ENCODE data around the gene STUM. TPM values are rescaled to one million over a fixed set of nuclear protein-coding genes. Genes with fewer than 3 reads are reported as not detected.

Gene STUM
- total and polyA plus RNA-seq, 2 of the 8 experiments (the other 6 are each of a cell fraction or from before 2014, with no cell fraction given) = 0.76 to 1.2 TPM

DNA sequence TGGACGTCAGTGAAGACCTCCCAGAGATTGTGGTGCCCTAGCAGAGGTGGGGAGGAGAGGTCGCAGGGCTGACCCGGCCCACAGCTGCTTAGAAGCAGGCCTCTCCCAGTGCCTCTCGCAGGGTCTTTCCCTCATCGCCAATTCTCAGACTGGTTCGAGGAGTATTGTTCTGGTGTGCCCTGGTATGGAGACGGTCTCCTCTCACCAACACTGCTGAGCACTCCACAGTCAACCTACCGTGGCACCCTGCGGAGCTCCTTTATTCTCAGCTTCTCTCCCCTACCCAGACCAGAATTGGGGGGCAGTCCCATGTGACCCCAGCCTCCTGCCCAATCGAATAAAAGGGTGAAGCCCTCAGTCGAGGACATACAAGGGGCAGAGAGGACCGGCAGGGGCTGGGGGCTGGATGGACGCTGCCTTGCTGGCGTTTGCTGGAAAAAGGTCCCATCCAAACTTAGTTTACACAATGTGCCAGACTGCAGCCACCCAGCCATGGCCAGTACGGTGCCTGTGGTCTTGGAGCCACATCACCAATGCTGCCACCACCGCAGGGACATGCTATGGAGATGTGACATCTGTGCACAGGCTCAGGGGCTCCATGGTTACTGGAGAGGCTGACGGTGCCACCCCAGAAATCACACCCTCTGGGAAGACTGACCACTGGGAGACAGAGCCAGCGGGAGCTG lies 80.8 kb downstream of the STUM start:
- Histone ChIP-seq H3K4me2 (ENCODE audit: insufficient read depth in 1 of 2, low read depth in 2 of 2, low read length in 2 of 2) (no peak overlapping the region), H3K23me2 (ENCODE audit: low read depth, low read length) (no peaks in the 10 kb centered on the region), H3K56ac (replicated peaks; ENCODE audit: insufficient read length, low read depth, low read length) (no peak overlapping the region), H3K4ac (replicated peaks; ENCODE audit: insufficient read length, low read depth, low read length) (no peak overlapping the region), H2AK5ac (ENCODE audit: low read depth, low read length) (no peak overlapping the region), H2BK15ac (ENCODE audit: low read length) (no peak overlapping the region), H3K36me3 (ENCODE audit: control insufficient read depth in 2 of 4, insufficient read depth in 4 of 4, low read length in 3 of 4) (no peaks in the 10 kb centered on the region), H3K18ac (ENCODE audit: extremely low read depth, low read length) (no peak overlapping the region), H3K79me2 (ENCODE audit: control insufficient read depth in 1 of 2, insufficient read depth in 2 of 2, low read length in 2 of 2) (no peaks in the 10 kb centered on the region), H3K9me3 (ENCODE audit: insufficient read depth in 2 of 2, low read depth in 1 of 2, low read length in 1 of 2) (0 out of 4 replicates have a peak, but pooled peaks cover 0 to 4% of the 10 kb centered on the region in 2 experiments), H4K8ac (ENCODE audit: extremely low read depth, insufficient read depth, low read length) (peak overlapping the region; percentile 15), H3K79me1 (ENCODE audit: low read depth, low read length) (no peaks in the 10 kb centered on the region), H3K23ac (ENCODE audit: insufficient read length) (no peak overlapping the region), H3K4me1 (replicated peaks in 1 of 4; ENCODE audit: control insufficient read depth in 3 of 4, insufficient read depth in 4 of 4, low read length in 3 of 4) (no peaks in the 10 kb centered on the region; a peak in 1 of 7 replicates), H2BK12ac (ENCODE audit: low read depth, low read length) (no peak overlapping the region), H2BK120ac (replicated peaks; ENCODE audit: low read depth, low read length) (no peak overlapping the region), H2AFZ (ENCODE audit: low read length) (no peak overlapping the region), H4K20me1 (replicated peaks in 1 of 2; ENCODE audit: control insufficient read depth in 1 of 2, insufficient read depth in 2 of 2, low read length in 2 of 2) (no peaks in the 10 kb centered on the region), H2BK5ac (ENCODE audit: low read depth, low read length) (no peak overlapping the region), H3K9ac (replicated peaks in 1 of 4; ENCODE audit: extremely low read depth in 1 of 4, low read depth in 3 of 4, low read length in 3 of 4) (no peak overlapping the region), H3K4me3 (ENCODE audit: extremely low read depth in 1 of 4, insufficient read depth in 2 of 4, low read depth in 3 of 4, low read length in 4 of 4) (no peak overlapping the region), H3K14ac (ENCODE audit: insufficient read length) (no peak overlapping the region), H4K91ac (replicated peaks; ENCODE audit: insufficient read length, low read length) (no peak overlapping the region), H3K27ac (ENCODE audit: low read depth, low read length) (no peak overlapping the region), H4K5ac (ENCODE audit: insufficient read length, low read depth, low read length) (no peak overlapping the region), H3K27me3 (replicated peaks in 1 of 4; ENCODE audit: control insufficient read depth in 3 of 4, extremely low read depth in 1 of 4, insufficient read depth in 3 of 4, low read length in 3 of 4) (peaks cover 0 to 10% (median 10%) of the 10 kb centered on the region in 4 experiments; a peak in 6 of 7 replicates), H2BK20ac (ENCODE audit: low read length) (no peak overlapping the region)
- ChIA-PET CTCF (ENCODE audit: partially characterized antibody) (interaction anchor here (0.7 to 14.1 kb wide), 6 partner anchors 9 to 197 kb away, joined by 3 to 184 read pairs (median 3); no protein-coding TSS in a partner anchor), POLR2A (ENCODE audit: partially characterized antibody) (no interaction called here)
- DNase-seq (ENCODE audit: low read depth in 1 of 2, low spot score in 2 of 2) (no peak), FAIRE-seq (no peak)
- WGBS, 2 experiments (ENCODE audit: extremely low coverage in 1 of 2, insufficient coverage in 1 of 2, insufficient read length in 1 of 2, insufficient replicate concordance in 2 of 2, low coverage in 1 of 2, low lambda C conversion rate in 2 of 2, missing lambda C conversion rate in 1 of 2) = 87% methylated on average over 18 of the region's 18 CpGs; no CpG with 5 or more reads in 1 of the 2 experiments
- TF ChIP-seq BACH1 (IDR thresholded peaks at IDR 0.05; ENCODE audit: low read length) = no peak
- no peak for TF ChIP-seq POU5F1 (IDR thresholded peaks at IDR 0.05; ENCODE audit: low read depth, low read length)
- no peak for TF ChIP-seq KDM4A (IDR thresholded peaks at IDR 0.05; ENCODE audit: low read depth, low read length, severe bottlenecking)
- TF ChIP-seq POLR2AphosphoS5 (IDR thresholded peaks at IDR 0.05; ENCODE audit: low read depth, low read length) = no peak
- no peak for TF ChIP-seq GTF2F1 (IDR thresholded peaks at IDR 0.05; ENCODE audit: borderline replicate concordance, low read depth, low read length)
- TF ChIP-seq CTBP2 (IDR thresholded peaks at IDR 0.05; ENCODE audit: borderline replicate concordance, insufficient read depth, insufficient read length, low read length) = no peak
- TF ChIP-seq GABPA (IDR thresholded peaks at IDR 0.05; ENCODE audit: borderline replicate concordance, insufficient read depth, low read length) = no peak
- no peak for TF ChIP-seq RAD21 (IDR thresholded peaks at IDR 0.05 in 1 of 2, conservative IDR thresholded peaks at IDR 0.05 in 1 of 2; ENCODE audit: low read depth in 2 of 2, low read length in 2 of 2)

All from H1 (cell line).